HepG2 (cell line): ENCODE results near the gene STX10. TPM values are rescaled to one million over a fixed set of nuclear protein-coding genes. Genes with fewer than 3 reads are reported as not detected.
A peak's percentile ranks its signal among the peaks of the same experiment; 100 is the strongest.

Experiments used
- ARID3A ChIP-seq: IDR thresholded peaks from 2 replicates; pipeline ENCODE4 v1.6.1; 2012; ENCODE audit warnings: low read depth, low read length, improper control_type of control experiment
- EHMT2 ChIP-seq: fragments of 200-600 bp; sonication (generic); IDR thresholded peaks from 2 replicates; pipeline ENCODE4 v1.7.0; 2017; ENCODE audit warnings: antibody characterized with exemption, low read depth, low read length, borderline replicate concordance
- ESRRA ChIP-seq: sonication (generic); formaldehyde crosslinking; IDR thresholded peaks from 2 replicates; pipeline ENCODE4 v1.5.1; 2020; ENCODE audit warnings: mild to moderate bottlenecking, low read depth, missing genetic modification reagents
- HIC2 ChIP-seq: sonication (generic); formaldehyde crosslinking; IDR thresholded peaks from 2 replicates; pipeline ENCODE4 v1.9.0; 2022; ENCODE audit warnings: low read depth, missing genetic modification reagents
- MLLT10 ChIP-seq: sonication (generic); formaldehyde crosslinking; IDR thresholded peaks from 2 replicates; pipeline ENCODE4 v1.4.0; 2020; ENCODE audit warnings: missing genetic modification reagents
- NR2F1 ChIP-seq, 2 experiments: fragments of 450-650 bp in 1 of 2; formaldehyde crosslinking in 1 of 2; IDR thresholded peaks; 2 replicates each; pipeline versions ENCODE4 v1.5.0 to v1.6.1; 2016 to 2020; ENCODE audit warnings: mild to moderate bottlenecking in 1 of 2, missing compliant biosample characterization in 1 of 2, missing genetic modification reagents in 1 of 2, moderate library complexity in 1 of 2
- PRDM4 ChIP-seq: sonication (generic); formaldehyde crosslinking; IDR thresholded peaks from 2 replicates; pipeline ENCODE4 v1.9.0; 2021; ENCODE audit warnings: missing genetic modification reagents, borderline replicate concordance
- PTBP1 ChIP-seq: fragments of 200-400 bp; formaldehyde crosslinking; IDR thresholded peaks from 2 replicates; pipeline ENCODE4 v1.6.1; 2018; ENCODE audit warnings: low read length, low read depth; ENCODE audit not compliant: poor library complexity, severe bottlenecking
- ZNF570 ChIP-seq: sonication (generic); formaldehyde crosslinking; IDR thresholded peaks from 2 replicates; pipeline ENCODE4 v1.4.0; 2020; ENCODE audit warnings: mild to moderate bottlenecking, missing genetic modification reagents, borderline replicate concordance
- ZNF615 ChIP-seq: sonication (generic); formaldehyde crosslinking; IDR thresholded peaks from 2 replicates; pipeline ENCODE4 v1.5.0; 2020; ENCODE audit warnings: mild to moderate bottlenecking, missing genetic modification reagents, borderline replicate concordance
- ZNF737 ChIP-seq: sonication (generic); formaldehyde crosslinking; IDR thresholded peaks from 2 replicates; pipeline ENCODE4 v1.5.0; 2020; ENCODE audit warnings: missing genetic modification reagents, mild to moderate bottlenecking, borderline replicate concordance
- polyA plus RNA-seq, 8 experiments: library from polyadenylated mRNA; depleted of rRNA in 3 of 8; stranded (reverse) in 7 of 8; unstranded in 1 of 8; fragments of >200 nt; fragmentation: Illumina TruSeq in 4 of 8; extraction: Trizol in 4 of 8; gene quantifications; 2 replicates each; pipeline versions ENCODE4 v1.2.1 to v1.2.3, GENCODE V29; 2011 to 2016; ENCODE audit warnings: low read depth in 4 of 8, missing spikeins in 1 of 8, mixed read lengths in 1 of 8; ENCODE audit not compliant: insufficient read depth in 1 of 8
- total RNA-seq, 5 experiments: library from RNA; depleted of rRNA; stranded (reverse); fragments of >200 nt; fragmentation: Illumina TruSeq; extraction: Trizol; gene quantifications; 2 replicates each; pipeline ENCODE4 v1.2.3, GENCODE V29; 2016; ENCODE audit warnings: low read depth in 1 of 5

Gene STX10
- total and polyA plus RNA-seq, 2 of the 13 experiments (the other 11 are each of a cell fraction or from before 2014, with no cell fraction given): 47.9 to 66.4 TPM

- TF ChIP-seq PTBP1: no peak
- no peak for TF ChIP-seq MLLT10 (CRISPR knock-in tag)
- TF ChIP-seq PRDM4: no peak
- no peak for TF ChIP-seq EHMT2
- TF ChIP-seq ZNF615 (CRISPR knock-in tag): no peak
- TF ChIP-seq ZNF570 (CRISPR knock-in tag): no peak
- TF ChIP-seq ARID3A: no peak
- TF ChIP-seq ESRRA (CRISPR knock-in tag): no peak
- no peak for TF ChIP-seq ZNF737
- no peak for TF ChIP-seq HIC2 (CRISPR knock-in tag)
- peak; percentile 63 to 74; a peak in 3 of 4 replicates for TF ChIP-seq NR2F1 (CRISPR knock-in tag; IDR thresholded peaks at IDR 0.05)
- TF ChIP-seq, all 625 proteins: peak for 64
These were observed 53.9 kb downstream of the STX10 start (continued) for GRCh38 chr19:13095934-13096927.
